Right cardiac atrium (tissue), 5 donors: ENCODE data around the gene DNAJB1. TPM values are rescaled to one million over a fixed set of nuclear protein-coding genes. Genes with fewer than 3 reads are reported as not detected.

Experiments used
- ATAC-seq, 2 donors: fragments of 200-7000 bp; cut with Tn5 transposase; one replicate each; pipeline versions ENCODE4 v1.8.0 to v1.9.1; 2020; ENCODE audit warnings: moderate library complexity in 2 of 2, mild to moderate bottlenecking in 1 of 2
- DNase-seq, 3 donors: peaks; one replicate each; pipeline ENCODE4 v3.0.0-alpha.2; 2020
- H3K27ac ChIP-seq: one replicate; pipeline ENCODE4 v1.5.1; 2013; ENCODE audit warnings: mild to moderate bottlenecking, low read length, control low read depth, moderate library complexity
- H3K27me3 ChIP-seq: one replicate; pipeline ENCODE4 v1.6.1; 2013; ENCODE audit not compliant: control insufficient read depth, insufficient read depth
- H3K4me1 ChIP-seq: one replicate; pipeline ENCODE4 v1.6.1; 2013; ENCODE audit warnings: low read length; ENCODE audit not compliant: control insufficient read depth, insufficient read depth
- H3K4me3 ChIP-seq: one replicate; pipeline ENCODE4 v1.5.1; 2013; ENCODE audit warnings: low read length, control low read depth
- H3K9me3 ChIP-seq: one replicate; pipeline ENCODE4 v1.6.1; 2013; ENCODE audit warnings: low read length; ENCODE audit not compliant: control insufficient read depth
- WGBS: extraction: QIAGEN DNeasy Blood & Tissue Kit; methylation state at CpG from one replicate; pipeline ENCODE4 v1.1.7; 2013; 5-methylcytosine and 5-hydroxymethylcytosine counted together
- intact Hi-C, 4 donors: fragments of 100-400 bp; cut with DNase I; formaldehyde crosslinking; loops; one replicate each; pipeline versions ENCODE4 v1.11.0 to v1.14.0; 2022 to 2023
- polyA plus RNA-seq: library from polyadenylated mRNA; stranded (reverse); fragments of 200-250 nt; gene quantifications from one replicate; pipeline ENCODE4 v1.2.3, GENCODE V29; 2013
- total RNA-seq, 4 donors: library from RNA; stranded (reverse); fragmentation: NEBNext Ultra II Directional; extraction: Animal tissue kit (Norgen Biotek cat#: 25700); gene quantifications; one replicate each; pipeline ENCODE4 v1.2.1, GENCODE V29; 2021
- donor health status: healthy with polysubstance abuse.
- donor health status: DM: no; HTN: yes; CAD: no.
- donor health status: DM: no; HTN: no; CAD: no.
- donor health status: DM: no; HTN: yes; CAD: no; lungs with severe emphysema.
- donor health status: DM: yes; HTN: yes; CAD: no.

Gene DNAJB1
- total and polyA plus RNA-seq, 5 donors = 46.7 to 69.5 (median 58.8) TPM

DNA sequence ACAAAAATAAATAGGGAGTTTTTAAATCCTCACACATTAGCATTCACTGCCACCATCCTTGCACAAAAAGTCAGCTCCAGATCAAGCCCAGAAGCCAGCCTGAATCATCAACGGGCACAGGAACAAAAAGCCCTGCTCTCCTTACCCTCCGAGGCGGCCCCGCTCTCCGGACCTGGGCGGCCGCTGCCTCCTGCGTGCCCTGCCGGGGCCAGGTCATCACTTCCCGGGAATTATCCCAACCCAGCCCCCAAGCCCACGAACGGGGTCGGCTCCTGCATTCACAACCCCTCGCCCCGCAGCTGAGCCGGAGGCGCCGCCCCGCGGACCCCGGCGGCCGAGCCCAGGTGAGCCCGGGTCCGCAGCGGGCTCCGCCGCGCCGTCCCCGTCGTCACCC lies 754 bp downstream of the DNAJB1 start:
- intact Hi-C loops = no loop called here
- peak in 1 of 2 donors; percentile 1 for ATAC-seq
- DNase-seq = no peak
- peak overlapping the region; percentile 88 for H3K4me3 ChIP-seq
- H3K4me1 ChIP-seq = peaks cover 5% of the 10 kb centered on the region
- H3K9me3 ChIP-seq = no peaks in the 10 kb centered on the region
- no peaks in the 10 kb centered on the region for H3K27me3 ChIP-seq
- H3K27ac ChIP-seq = peak overlapping the region; percentile 26
- WGBS = under 1% methylated on average over 32 of the region's 32 CpGs

GRCh38 chr19:14516746-14517438 lies 1.3 kb downstream of the DNAJB1 start:
- H3K4me1 ChIP-seq = peaks cover 5% of the 10 kb centered on the region
- intact Hi-C loops = no loop called here
- peak overlapping the region; percentile 56 for H3K27ac ChIP-seq
- WGBS = 29% methylated on average over 22 of the region's 22 CpGs
- no peaks in the 10 kb centered on the region for H3K27me3 ChIP-seq
- DNase-seq = no peak
- peak overlapping the region; percentile 88 for H3K4me3 ChIP-seq
- ATAC-seq = no peak
- H3K9me3 ChIP-seq = no peaks in the 10 kb centered on the region

DNA sequence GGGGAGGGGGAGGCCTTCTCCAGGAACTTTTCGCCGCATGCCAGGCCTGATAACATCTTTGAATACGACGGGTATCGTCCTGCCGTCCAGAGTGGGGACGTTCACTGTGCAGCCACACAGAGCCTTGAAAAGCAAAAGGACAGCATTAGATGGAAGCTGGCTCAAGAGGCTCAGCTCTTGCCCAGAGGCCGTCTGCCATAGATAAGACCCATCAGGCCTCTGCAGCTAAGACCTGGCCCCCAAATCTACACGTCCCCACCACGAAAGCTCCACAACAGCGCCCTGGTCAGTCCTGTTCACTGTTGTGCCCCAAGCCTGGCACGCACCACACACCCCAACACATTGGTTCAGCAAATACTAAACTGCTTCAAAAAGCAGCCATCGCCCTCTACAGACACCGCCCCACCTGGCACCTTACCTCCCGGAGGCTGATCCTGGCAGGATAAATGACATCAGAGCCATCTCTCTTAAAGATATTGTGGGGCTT lies 2.1 kb downstream of the DNAJB1 start:
- intact Hi-C loops = no loop called here
- DNase-seq = no peak
- H3K9me3 ChIP-seq = no peaks in the 10 kb centered on the region
- no peaks in the 10 kb centered on the region for H3K27me3 ChIP-seq
- peaks cover 5% of the 10 kb centered on the region for H3K4me1 ChIP-seq
- H3K4me3 ChIP-seq = peak overlapping the region; percentile 88
- no peak for ATAC-seq
- 62% methylated on average over 15 of the region's 15 CpGs for WGBS
- no peak overlapping the region for H3K27ac ChIP-seq

- WGBS = 67% methylated on average over 8 of the region's 8 CpGs
- intact Hi-C loops = no loop called here
- H3K9me3 ChIP-seq = no peaks in the 10 kb centered on the region
- peak in 1 of 3 donors; percentile 79 for DNase-seq
- no peaks in the 10 kb centered on the region for H3K27me3 ChIP-seq
- H3K4me3 ChIP-seq = no peak overlapping the region
- H3K27ac ChIP-seq = no peak overlapping the region
- no peak for ATAC-seq
- H3K4me1 ChIP-seq = peaks cover 5% of the 10 kb centered on the region
Measured at GRCh38 chr19:14515501-14516047, 2.6 kb downstream of the DNAJB1 start.

GRCh38 chr19:14514215-14514863 lies 3.9 kb downstream of the DNAJB1 start:
- H3K4me1 ChIP-seq = peaks cover 5% of the 10 kb centered on the region
- ATAC-seq (no peak), DNase-seq (peak in 1 of 3 donors; percentile 33)
- no peaks in the 10 kb centered on the region for H3K9me3 ChIP-seq
- no peaks in the 10 kb centered on the region for H3K27me3 ChIP-seq
- intact Hi-C loops = no loop called here
- no peak overlapping the region for H3K27ac ChIP-seq
- WGBS = 77% methylated on average over 8 of the region's 8 CpGs
- no peak overlapping the region for H3K4me3 ChIP-seq

- no peak overlapping the region for H3K27ac ChIP-seq
- H3K27me3 ChIP-seq = no peaks in the 10 kb centered on the region
- WGBS = 93% methylated on average over 14 of the region's 14 CpGs
- H3K9me3 ChIP-seq = no peaks in the 10 kb centered on the region
- no peak overlapping the region for H3K4me3 ChIP-seq
- intact Hi-C loops = no loop called here
- no peak for ATAC-seq
- DNase-seq = peak in 1 of 3 donors; percentile 32
- H3K4me1 ChIP-seq = peaks cover 5% of the 10 kb centered on the region
Measured at GRCh38 chr19:14512406-14512961, 5.7 kb downstream of the DNAJB1 start.

DNA sequence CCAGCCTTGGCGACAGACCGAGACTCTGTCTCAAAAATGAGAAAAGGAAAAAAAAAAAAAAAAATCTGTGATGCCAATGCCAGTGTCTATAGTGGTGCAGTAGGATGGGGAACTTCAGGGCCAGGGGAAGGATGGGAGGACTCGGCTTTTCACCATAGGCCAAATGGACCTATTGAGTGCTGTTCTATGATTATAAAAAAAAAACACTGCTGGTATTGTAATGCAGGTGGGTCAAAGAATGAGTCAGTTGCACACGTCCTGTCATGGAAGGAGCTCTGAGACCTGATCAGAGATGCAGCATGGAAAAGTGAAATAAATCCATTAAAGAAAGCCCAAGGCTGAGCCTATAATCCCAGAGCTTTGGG lies 7.0 kb downstream of the DNAJB1 start:
- no peak for DNase-seq
- 83% methylated on average over 4 of the region's 4 CpGs for WGBS
- H3K27ac ChIP-seq = no peak overlapping the region

GRCh38 chr19:14510311-14511228 lies 7.6 kb downstream of the DNAJB1 start:
- ATAC-seq = peak; percentile 20 to 21
- intact Hi-C loops = no loop called here
- no peak overlapping the region for H3K4me3 ChIP-seq
- H3K4me1 ChIP-seq = no peaks in the 10 kb centered on the region
- no peaks in the 10 kb centered on the region for H3K27me3 ChIP-seq
- H3K9me3 ChIP-seq = no peaks in the 10 kb centered on the region
- DNase-seq = peak; percentile 44 to 68 (median 66)
- H3K27ac ChIP-seq = no peak overlapping the region
- WGBS = 50% methylated on average over 22 of the region's 22 CpGs

More for the DNA sequence above, 7.0 kb downstream of the DNAJB1 start:
- Histone ChIP-seq H3K27me3 (no peaks in the 10 kb centered on the region), H3K4me3 (no peak overlapping the region), H3K4me1 (peaks cover 4% of the 10 kb centered on the region), H3K9me3 (no peaks in the 10 kb centered on the region)
- intact Hi-C loops = no loop called here
- ATAC-seq = peak in 1 of 2 donors; percentile 8

GRCh38 chr19:14507704-14508542 lies 10.3 kb downstream of the DNAJB1 start:
- DNase-seq (peak in 2 of 3 donors; percentile 1 to 36), ATAC-seq (peak in 1 of 2 donors; percentile 21)
- WGBS = 56% methylated on average over 12 of the region's 12 CpGs
- Histone ChIP-seq H3K27ac (no peak overlapping the region), H3K4me1 (no peaks in the 10 kb centered on the region), H3K4me3 (no peak overlapping the region), H3K9me3 (no peaks in the 10 kb centered on the region), H3K27me3 (no peaks in the 10 kb centered on the region)
- intact Hi-C loops = no loop called here
